Colonic mucosa (tissue), 4 donors: Measurements from ENCODE around the gene KRTAP5-6. TPM values are rescaled to one million over a fixed set of nuclear protein-coding genes. Genes with fewer than 3 reads are reported as not detected.

ENCODE experiments used
- DNase-seq: peaks from one replicate; pipeline ENCODE4 v3.0.0-alpha.2; 2020
- H3K27ac ChIP-seq: fragments of 200-600 bp; one replicate; pipeline ENCODE4 v1.8.0; 2021
- H3K27me3 ChIP-seq: fragments of 200-600 bp; one replicate; pipeline ENCODE4 v1.8.0; 2021
- H3K36me3 ChIP-seq: fragments of 200-600 bp; one replicate; pipeline ENCODE4 v1.8.0; 2021
- H3K4me1 ChIP-seq: fragments of 200-600 bp; one replicate; pipeline ENCODE4 v1.8.0; 2021; ENCODE audit warnings: mild to moderate bottlenecking
- H3K4me3 ChIP-seq: fragments of 200-600 bp; one replicate; pipeline ENCODE4 v1.8.0; 2021
- H3K9ac ChIP-seq, 2 donors: one replicate each; pipeline ENCODE4 v1.7.0; 2013; ENCODE audit warnings: control low read depth in 2 of 2, low read depth in 2 of 2, low read length in 2 of 2
- H3K9me3 ChIP-seq: fragments of 200-600 bp; one replicate; pipeline ENCODE4 v1.8.0; 2021
- CTCF ChIP-seq: fragments of 200-600 bp; IDR thresholded peaks from one replicate; pipeline ENCODE4 v1.8.0; 2022; ENCODE audit warnings: antibody characterized with exemption, mild to moderate bottlenecking
- intact Hi-C: fragments of 100-400 bp; cut with DNase I; formaldehyde crosslinking; loops from one replicate; pipeline ENCODE4 v1.14.1; 2022
- total RNA-seq, 2 donors: library from RNA; stranded (reverse); fragmentation: NEBNext Ultra II Directional in 1 of 2; extraction: Animal tissue kit (Norgen Biotek cat#: 25700) in 1 of 2; gene quantifications; one replicate each; pipeline ENCODE4 v1.2.1, GENCODE V29; 2021
- donor health status: healthy.
- donor health status: DM: no; HTN: no; CAD: no.
- donor health status: DM: no; HTN: no; CAD: no.

The KRTAP5-6 gene
- total RNA-seq, 2 donors from 2014 or later: not detected

GRCh38 chr11:1738380-1738779, 41.4 kb downstream of the KRTAP5-6 start:
- Histone ChIP-seq H3K27ac (no peak overlapping the region), H3K36me3 (no peaks in the 10 kb centered on the region), H3K9ac (no peak overlapping the region), H3K4me3 (no peak overlapping the region), H3K4me1 (no peaks in the 10 kb centered on the region), H3K27me3 (no peaks in the 10 kb centered on the region), H3K9me3 (no peaks in the 10 kb centered on the region)
- TF ChIP-seq CTCF: no peak
- DNase-seq: no peak
- intact Hi-C loops: loop anchor here (10.0 kb wide), 1 partner anchor 66 kb away; no protein-coding TSS in a partner anchor

GRCh38 chr11:1739576-1739975, 42.6 kb downstream of the KRTAP5-6 start:
- intact Hi-C loops: loop anchor here (10.0 kb wide), 1 partner anchor 65 kb away; no protein-coding TSS in a partner anchor
- H3K36me3 ChIP-seq: no peaks in the 10 kb centered on the region
- H3K9ac ChIP-seq: no peak overlapping the region
- no peak for TF ChIP-seq CTCF
- H3K9me3 ChIP-seq: no peaks in the 10 kb centered on the region
- no peak for DNase-seq
- no peak overlapping the region for H3K27ac ChIP-seq
- no peaks in the 10 kb centered on the region for H3K4me1 ChIP-seq
- H3K4me3 ChIP-seq: no peak overlapping the region
- no peaks in the 10 kb centered on the region for H3K27me3 ChIP-seq

GRCh38 chr11:1740786-1741530, 44.0 kb downstream of the KRTAP5-6 start:
- no peaks in the 10 kb centered on the region for H3K4me1 ChIP-seq
- no peak overlapping the region for H3K4me3 ChIP-seq
- H3K27me3 ChIP-seq: no peaks in the 10 kb centered on the region
- no peak for DNase-seq
- intact Hi-C loops: no loop called here
- H3K9me3 ChIP-seq: no peaks in the 10 kb centered on the region
- no peak for TF ChIP-seq CTCF
- no peaks in the 10 kb centered on the region for H3K36me3 ChIP-seq
- H3K27ac ChIP-seq: no peak overlapping the region
- no peak overlapping the region for H3K9ac ChIP-seq

- Histone ChIP-seq H3K27ac (no peak overlapping the region), H3K9ac (no peak overlapping the region), H3K4me1 (no peaks in the 10 kb centered on the region), H3K4me3 (no peak overlapping the region), H3K27me3 (no peaks in the 10 kb centered on the region), H3K9me3 (no peaks in the 10 kb centered on the region), H3K36me3 (no peaks in the 10 kb centered on the region)
- no peak for TF ChIP-seq CTCF
- intact Hi-C loops: no loop called here
- no peak for DNase-seq
Measured at GRCh38 chr11:1741741-1742140, 44.7 kb downstream of the KRTAP5-6 start.

GRCh38 chr11:1742371-1742770, 45.4 kb downstream of the KRTAP5-6 start:
- TF ChIP-seq CTCF: no peak
- no peak for DNase-seq
- Histone ChIP-seq H3K27ac (no peak overlapping the region), H3K27me3 (no peaks in the 10 kb centered on the region), H3K4me1 (no peaks in the 10 kb centered on the region), H3K36me3 (no peaks in the 10 kb centered on the region), H3K9ac (no peak overlapping the region), H3K9me3 (no peaks in the 10 kb centered on the region), H3K4me3 (no peak overlapping the region)
- intact Hi-C loops: no loop called here
